Psoas muscle (tissue), 8 donors: ENCODE data around the gene HOXD9. TPM values are rescaled to one million over a fixed set of nuclear protein-coding genes. Genes with fewer than 3 reads are reported as not detected.

Experiments used
- ATAC-seq, 4 donors: fragments of 200-7000 bp; cut with Tn5 transposase; one replicate each; pipeline ENCODE4 v1.9.1; 2020; ENCODE audit warnings: moderate library complexity in 3 of 4, mild to moderate bottlenecking in 2 of 4
- DNase-seq, 2 donors: peaks; one replicate each; pipeline ENCODE4 v3.0.0-alpha.2; 2020
- H3K27ac ChIP-seq: fragments of 200-600 bp; one replicate; pipeline ENCODE4 v1.8.0; 2022
- H3K27me3 ChIP-seq, 3 donors: fragments of 200-600 bp in 1 of 3; one replicate each; pipeline versions ENCODE4 v1.6.1 to v1.8.0; 2013 to 2022; ENCODE audit warnings: low read length in 2 of 3, mild to moderate bottlenecking in 2 of 3, moderate library complexity in 1 of 3; ENCODE audit not compliant: insufficient read depth in 3 of 3
- H3K36me3 ChIP-seq, 2 donors: fragments of 200-600 bp in 1 of 2; one replicate each; pipeline versions ENCODE4 v1.6.1 to v1.8.0; 2013 to 2022; ENCODE audit warnings: low read depth in 1 of 2, mild to moderate bottlenecking in 1 of 2, moderate library complexity in 1 of 2; ENCODE audit not compliant: insufficient read depth in 1 of 2
- H3K4me1 ChIP-seq: fragments of 200-600 bp; one replicate; pipeline ENCODE4 v1.8.0; 2022
- H3K4me3 ChIP-seq: fragments of 200-600 bp; one replicate; pipeline ENCODE4 v1.8.0; 2022; ENCODE audit warnings: mild to moderate bottlenecking
- H3K9me3 ChIP-seq: fragments of 200-600 bp; one replicate; pipeline ENCODE4 v1.8.0; 2022
- CTCF ChIP-seq: fragments of 200-600 bp; IDR thresholded peaks from one replicate; pipeline ENCODE4 v1.8.0; 2022; ENCODE audit warnings: antibody characterized with exemption
- WGBS, 3 donors: extraction: QIAGEN DNeasy Blood & Tissue Kit; methylation state at CpG; one replicate each; pipeline versions ENCODE4 v1.1.6 to v1.1.7; 2013; 5-methylcytosine and 5-hydroxymethylcytosine counted together
- intact Hi-C, 2 donors: fragments of 100-400 bp; cut with DNase I; formaldehyde crosslinking; loops; one replicate each; pipeline versions ENCODE4 v1.11.0 to v1.14.2; 2022
- polyA plus RNA-seq, 3 donors: library from polyadenylated mRNA; stranded (reverse); fragments of 200-250 nt; gene quantifications; one replicate each; pipeline ENCODE4 v1.2.3, GENCODE V29; 2013
- total RNA-seq, 4 donors: library from RNA; stranded (reverse); fragmentation: NEBNext Ultra II Directional in 2 of 4; extraction: Animal tissue kit (Norgen Biotek cat#: 25700) in 2 of 4; gene quantifications; one replicate each; pipeline versions ENCODE4 v1.2.1 to v1.2.4, GENCODE V29; 2021 to 2023
- donor health status: healthy with polysubstance abuse.
- donor health status: DM: no; HTN: no; CAD: no; lungs with moderate emphysema.
- donor health status: Bipolar disorder and iron deficiency.
- donor health status: healthy.
- donor health status: DM: yes; HTN: yes; CAD: no.
- donor health status: DM: no; HTN: no; CAD: no.
- donor health status: DM: no; HTN: no; CAD: no.
- donor health status: DM: yes; HTN: yes; CAD: no.

Gene HOXD9
- total and polyA plus RNA-seq, 7 donors: 0.43 to 4.4 (median 1.7) TPM

- H3K9me3 ChIP-seq: no peaks in the 10 kb centered on the region
- peaks cover 0 to 43% (median 7%) of the 10 kb centered on the region in 3 donors for H3K27me3 ChIP-seq
- H3K36me3 ChIP-seq: no peaks in the 10 kb centered on the region
- H3K27ac ChIP-seq: no peak overlapping the region
- 43 to 56% (median 48%) methylated on average over 14 of the region's 14 CpGs for WGBS, 3 donors
- TF ChIP-seq CTCF: no peak
- ATAC-seq (peak in 1 of 4 donors; percentile 26), DNase-seq (no peak)
- intact Hi-C loops: no loop called here
- H3K4me1 ChIP-seq: no peaks in the 10 kb centered on the region
- peak overlapping the region; percentile 22 for H3K4me3 ChIP-seq
Measured at GRCh38 chr2:176174382-176174823, 51.9 kb downstream of the HOXD9 start.

Other genes with a start within 250 kb of the HOXD9 start
- 10 to 100 TPM; 42.1 to 65.6 (median 51.4) TPM for gene LNPK, start 120.5 kb upstream of the HOXD9 start, total RNA-seq
- 10 to 100 TPM in 2 of 3 donors, 1 to 10 TPM in 1; 8.8 to 48.7 (median 18.4) TPM for gene LNPK, start 120.5 kb upstream of the HOXD9 start, polyA plus RNA-seq
- not detected for gene EVX2, start 38.8 kb upstream of the HOXD9 start, total RNA-seq
- not detected for gene EVX2, start 38.8 kb upstream of the HOXD9 start, polyA plus RNA-seq
- gene HOXD13, start 30.0 kb upstream of the HOXD9 start, total RNA-seq: not detected
- gene HOXD13, start 30.0 kb upstream of the HOXD9 start, polyA plus RNA-seq: under 1 TPM in 1 of 3 donors, not detected in 2; 0.01 TPM
- gene HOXD12, start 22.9 kb upstream of the HOXD9 start, total RNA-seq: not detected
- gene HOXD12, start 22.9 kb upstream of the HOXD9 start, polyA plus RNA-seq: not detected
- gene HOXD11, start 15.4 kb upstream of the HOXD9 start, total RNA-seq: not detected
- gene HOXD11, start 15.4 kb upstream of the HOXD9 start, polyA plus RNA-seq: not detected
- not detected for gene HOXD10, start 5.9 kb upstream of the HOXD9 start, total RNA-seq
- under 1 TPM in 2 of 3 donors, not detected in 1; 0.03 to 0.04 TPM for gene HOXD10, start 5.9 kb upstream of the HOXD9 start, polyA plus RNA-seq
- gene HOXD8, start 7.0 kb downstream of the HOXD9 start, total RNA-seq: 10 to 100 TPM in 2 of 4 donors, 1 to 10 TPM in 2; 3.3 to 15.9 (median 9.1) TPM
- gene HOXD8, start 7.0 kb downstream of the HOXD9 start, polyA plus RNA-seq: 10 to 100 TPM in 2 of 3 donors, 1 to 10 TPM in 1; 8.2 to 52.5 (median 12.9) TPM
- 1 to 10 TPM in 3 of 4 donors, under 1 TPM in 1; 0.26 to 4.1 (median 1.4) TPM for gene HOXD4, start 28.8 kb downstream of the HOXD9 start, total RNA-seq
- 1 to 10 TPM; 1.1 to 1.4 (median 1.2) TPM for gene HOXD4, start 28.8 kb downstream of the HOXD9 start, polyA plus RNA-seq
- 1 to 10 TPM in 2 of 4 donors, under 1 TPM in 2; 0.71 to 3.8 (median 1.3) TPM for gene HOXD3, start 34.6 kb downstream of the HOXD9 start, total RNA-seq
- 1 to 10 TPM in 2 of 3 donors, under 1 TPM in 1; 0.64 to 1.9 (median 1.1) TPM for gene HOXD3, start 34.6 kb downstream of the HOXD9 start, polyA plus RNA-seq
- under 1 TPM in 1 of 4 donors, not detected in 3; 0.12 TPM for gene HOXD1, start 65.9 kb downstream of the HOXD9 start, total RNA-seq
- gene HOXD1, start 65.9 kb downstream of the HOXD9 start, polyA plus RNA-seq: under 1 TPM; 0.14 to 0.79 (median 0.17) TPM
- gene MTX2, start 146.7 kb downstream of the HOXD9 start, total RNA-seq: 10 to 100 TPM; 33.2 to 44.1 (median 37.4) TPM
- gene MTX2, start 146.7 kb downstream of the HOXD9 start, polyA plus RNA-seq: 10 to 100 TPM; 43.6 to 91.7 (median 68.2) TPM